ENCODE results near the gene EHD2.

- TF ChIP-seq CTCF (conservative IDR thresholded peaks at IDR 0.05 in 1 of 2, IDR thresholded peaks at IDR 0.05 in 1 of 2; ENCODE audit: extremely low read depth in 1 of 2, insufficient read depth in 1 of 2, low read depth in 1 of 2, low read length in 2 of 2) (no peak), EZH2 (IDR thresholded peaks at IDR 0.05; ENCODE audit: borderline replicate concordance, low read length) (no peak)
These were observed 32.0 kb downstream of the EHD2 start, which contains the start of gene NOP53 for GRCh38 chr19:47745010-47745901.
